GM19025 (cell line): ENCODE measurements around the gene ADORA1.

Experiments used
- ATAC-seq: cut with Tn5 transposase; IDR thresholded peaks from one replicate; pipeline ENCODE4 v1.9.1; 2021; ENCODE audit warnings: mild to moderate bottlenecking, low read depth, moderate library complexity; ENCODE audit not compliant: unreplicated experiment

ADORA1 gene

GRCh38 chr1:203201516-203202205, 74.1 kb downstream of the ADORA1 start:
- ATAC-seq = no peak

DNA sequence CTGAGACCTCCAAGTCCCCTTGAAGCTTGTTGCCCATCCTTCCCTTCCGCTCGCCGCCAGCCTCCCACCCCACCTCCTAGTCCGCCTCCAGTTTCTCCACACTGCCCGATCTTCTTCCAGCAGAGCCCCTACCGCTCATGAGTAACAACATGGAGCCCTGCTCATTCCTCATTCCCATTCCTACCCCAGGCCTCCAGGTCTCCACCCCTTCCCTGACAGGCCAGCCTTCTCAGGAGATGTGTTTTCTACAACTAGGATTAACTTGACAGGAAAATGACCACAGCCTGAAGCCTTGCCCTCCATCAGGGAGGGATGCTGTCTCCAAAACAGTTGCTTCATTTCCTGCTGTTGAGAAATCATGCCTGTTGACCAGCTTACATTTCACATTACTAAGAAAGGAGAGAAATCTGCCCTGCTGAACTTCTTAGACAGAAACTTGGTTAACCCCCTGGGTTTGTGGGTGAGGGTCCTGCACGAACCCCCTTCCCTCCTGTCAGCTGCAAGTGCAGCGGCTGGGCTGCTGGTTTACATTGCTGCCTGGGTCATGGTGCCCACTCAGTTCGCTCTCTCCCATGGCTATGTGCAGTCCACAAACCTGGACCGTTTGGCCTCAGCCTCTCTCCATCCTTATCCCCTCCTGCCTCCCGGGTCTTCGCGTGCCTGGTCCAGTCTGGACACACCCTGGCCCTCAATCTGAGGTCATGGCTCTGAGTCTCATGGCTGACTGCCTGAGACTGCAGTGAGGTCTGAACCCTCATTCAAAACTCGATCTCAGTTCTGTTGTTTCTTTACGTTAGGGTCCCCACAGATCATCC, 75.1 kb downstream of the ADORA1 start:
- ATAC-seq = no peak

GRCh38 chr1:203204756-203205155, 77.2 kb downstream of the ADORA1 start:
- no peak for ATAC-seq

DNA sequence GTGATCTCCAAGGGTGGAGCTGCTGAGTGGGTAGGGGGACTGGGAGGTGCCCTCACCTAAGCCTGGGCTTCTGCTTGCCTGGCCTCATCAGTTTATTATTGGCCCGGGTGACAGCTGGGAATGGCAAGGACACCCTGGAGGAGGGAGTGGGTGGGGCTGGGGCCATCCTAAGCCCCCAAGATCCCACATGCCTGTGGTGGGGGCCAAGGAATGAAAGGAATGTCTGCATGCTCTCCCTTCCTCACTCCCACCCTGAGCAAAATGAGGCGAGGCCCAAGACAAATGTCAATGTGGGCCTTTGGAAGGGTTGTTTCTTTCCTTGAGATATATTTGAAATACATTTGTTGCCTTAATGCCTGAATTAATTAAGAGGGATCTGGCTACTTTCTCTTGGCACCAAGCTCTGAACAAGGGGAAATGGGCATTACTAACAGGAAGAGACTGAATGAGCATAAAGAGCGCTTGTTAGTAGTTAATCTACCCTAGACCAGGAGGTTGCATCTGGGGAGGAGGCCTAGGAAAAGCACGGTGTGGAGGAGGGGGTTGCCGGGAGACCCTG, 78.7 kb downstream of the ADORA1 start:
- no peak for ATAC-seq

GRCh38 chr1:203207751-203208150, 80.2 kb downstream of the ADORA1 start:
- no peak for ATAC-seq

DNA sequence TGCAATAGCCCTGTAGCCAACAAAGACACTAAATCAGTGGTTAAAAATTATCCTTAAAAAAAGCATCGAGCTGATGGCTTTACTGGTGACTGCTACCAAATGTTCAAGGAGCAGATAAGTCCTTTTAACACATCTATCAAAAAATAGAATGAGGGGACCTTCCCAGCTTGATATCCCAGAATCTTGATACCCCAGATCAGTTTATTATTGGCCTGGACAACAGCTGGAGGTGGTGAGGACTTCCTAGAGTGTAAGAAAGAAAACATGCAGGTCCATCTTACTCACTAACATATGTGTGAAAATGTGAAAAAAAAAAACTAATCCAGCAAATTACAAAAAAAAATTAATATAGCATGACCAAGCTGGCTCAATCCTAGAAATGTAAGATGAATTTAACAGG, 80.7 kb downstream of the ADORA1 start:
- ATAC-seq = no peak

GRCh38 chr1:203210350-203210749, 82.8 kb downstream of the ADORA1 start:
- ATAC-seq = no peak

GRCh38 chr1:203210988-203211387, 83.5 kb downstream of the ADORA1 start:
- ATAC-seq = no peak

- ATAC-seq = no peak
Measured at GRCh38 chr1:203211812-203212211, 84.3 kb downstream of the ADORA1 start.

- no peak for ATAC-seq
Measured at GRCh38 chr1:203213126-203213525, 85.6 kb downstream of the ADORA1 start.

DNA sequence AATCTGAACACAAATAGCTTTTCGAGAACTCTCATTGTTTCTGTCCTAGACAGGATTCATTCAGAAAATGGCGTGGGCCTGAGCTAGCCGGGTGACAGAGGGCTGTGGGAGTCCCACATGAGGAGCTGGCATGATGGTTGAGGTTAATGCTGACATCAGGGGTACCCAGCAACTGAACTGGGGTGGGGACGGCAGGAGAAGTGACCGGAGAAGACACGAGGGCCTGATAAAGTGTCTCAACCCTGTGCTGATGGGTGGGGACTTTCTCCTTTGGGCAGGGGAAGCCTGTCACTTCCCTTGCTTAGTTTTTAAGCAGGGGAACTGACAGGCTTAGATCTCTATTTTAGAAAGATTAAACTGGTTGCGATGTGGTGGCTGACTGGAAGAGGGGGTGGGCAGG, 87.3 kb downstream of the ADORA1 start:
- no peak for ATAC-seq

DNA sequence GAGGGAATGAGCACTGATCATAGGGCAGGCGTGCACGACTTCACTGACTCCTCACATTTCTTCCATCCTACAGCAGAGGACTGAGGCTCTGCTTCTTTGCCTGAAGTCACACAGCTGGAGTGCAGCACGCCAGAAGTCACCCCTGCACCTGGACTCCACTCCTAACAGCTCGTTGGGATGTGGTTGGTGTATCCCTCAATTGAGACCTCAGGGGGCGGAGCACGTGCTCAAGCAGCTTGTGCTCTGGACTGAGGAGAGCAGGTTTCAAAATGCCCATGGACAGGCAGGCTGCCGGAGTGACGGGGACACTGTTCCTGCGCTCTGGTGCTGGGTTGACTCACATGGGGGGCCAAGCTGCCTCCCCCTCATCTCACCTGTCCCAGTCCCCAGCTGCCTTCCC, 88.0 kb downstream of the ADORA1 start:
- no peak for ATAC-seq

GRCh38 chr1:203216274-203217138, 89.0 kb downstream of the ADORA1 start:
- ATAC-seq = no peak
